Right lobe of liver (tissue), 4 donors: ENCODE results near the gene DYNC1I1.

ENCODE experiments used
- POLR2A ChIP-seq: fragments of 450-650 bp; IDR thresholded peaks from one replicate; pipeline ENCODE4 v1.6.1; 2017; ENCODE audit warnings: antibody characterized with exemption, mild to moderate bottlenecking
- TF ChIP-seq, protein P1 (sequence below), 4 donors: fragments of 200-600 bp in 3 of 4; fragments of 450-650 bp in 1 of 4; IDR thresholded peaks; one replicate each; pipeline versions ENCODE4 v1.5.1 to v1.8.0; 2016 to 2022; ENCODE audit warnings: antibody characterized with exemption in 4 of 4, mild to moderate bottlenecking in 2 of 4
- donor health status: DM: no; HTN: no; CAD: no.
- donor health status: DM: no; HTN: no; CAD: no.
- donor health status: DM: no; HTN: yes; CAD: no.

DNA sequence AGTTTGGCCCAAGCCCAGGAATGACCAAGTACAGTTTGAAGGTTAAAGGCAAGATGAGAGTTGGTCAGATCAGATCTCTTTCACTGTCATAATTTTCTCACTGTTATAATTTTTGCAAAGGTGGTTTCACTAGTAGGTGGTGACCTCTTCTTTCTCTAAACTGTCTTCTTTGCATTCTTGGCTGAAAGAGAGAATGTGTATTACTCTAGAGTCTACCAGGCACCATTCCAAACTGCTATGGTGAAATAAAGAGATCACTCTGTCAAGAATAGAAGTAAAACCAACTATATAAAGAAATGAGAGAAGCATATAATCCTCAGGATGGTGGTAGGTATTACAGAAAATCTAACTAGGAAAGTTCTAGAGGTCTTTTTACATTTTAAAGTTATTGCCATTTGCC is 72.7 kb downstream of the DYNC1I1 start:
- TF ChIP-seq, protein P1, sequence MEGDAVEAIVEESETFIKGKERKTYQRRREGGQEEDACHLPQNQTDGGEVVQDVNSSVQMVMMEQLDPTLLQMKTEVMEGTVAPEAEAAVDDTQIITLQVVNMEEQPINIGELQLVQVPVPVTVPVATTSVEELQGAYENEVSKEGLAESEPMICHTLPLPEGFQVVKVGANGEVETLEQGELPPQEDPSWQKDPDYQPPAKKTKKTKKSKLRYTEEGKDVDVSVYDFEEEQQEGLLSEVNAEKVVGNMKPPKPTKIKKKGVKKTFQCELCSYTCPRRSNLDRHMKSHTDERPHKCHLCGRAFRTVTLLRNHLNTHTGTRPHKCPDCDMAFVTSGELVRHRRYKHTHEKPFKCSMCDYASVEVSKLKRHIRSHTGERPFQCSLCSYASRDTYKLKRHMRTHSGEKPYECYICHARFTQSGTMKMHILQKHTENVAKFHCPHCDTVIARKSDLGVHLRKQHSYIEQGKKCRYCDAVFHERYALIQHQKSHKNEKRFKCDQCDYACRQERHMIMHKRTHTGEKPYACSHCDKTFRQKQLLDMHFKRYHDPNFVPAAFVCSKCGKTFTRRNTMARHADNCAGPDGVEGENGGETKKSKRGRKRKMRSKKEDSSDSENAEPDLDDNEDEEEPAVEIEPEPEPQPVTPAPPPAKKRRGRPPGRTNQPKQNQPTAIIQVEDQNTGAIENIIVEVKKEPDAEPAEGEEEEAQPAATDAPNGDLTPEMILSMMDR (IDR thresholded peaks at IDR 0.05): no peak
- TF ChIP-seq POLR2A: no peak
